Activated CD8-positive, alpha-beta memory T cell treated with anti-CD3 and anti-CD28 coated beads for 4 hours (primary cell): ENCODE measurements around the gene ZNF726.
"Not testable (repeated sequence)": the region's sequence is repeated elsewhere in the genome, so short reads cannot be mapped to it uniquely, and the experiment has no call there.

Experiments used
- DNase-seq, 2 donors: peaks; one replicate each; pipeline ENCODE4 v3.0.0-alpha.2; 2020; ENCODE audit warnings: low read depth in 2 of 2

The ZNF726 gene

DNA sequence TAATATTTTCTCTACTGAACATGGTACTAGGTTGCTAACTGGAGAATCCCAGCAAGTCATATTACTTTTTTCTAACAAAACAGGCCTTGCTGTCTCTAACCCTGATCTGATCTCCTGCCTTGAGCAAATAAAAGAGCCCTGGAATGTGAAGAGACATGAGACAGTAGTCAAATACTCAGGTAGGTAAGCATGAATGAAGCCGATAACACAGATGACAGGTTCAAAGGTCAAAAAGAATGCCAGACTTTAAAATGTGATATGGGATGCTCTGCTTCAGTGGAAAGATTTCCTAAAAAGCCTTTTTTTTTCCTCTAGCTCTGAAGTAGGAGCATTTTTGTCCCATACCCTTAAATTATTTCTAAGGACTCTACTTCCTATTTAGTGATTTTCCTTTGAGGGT, 28.7 kb downstream of the ZNF726 start:
- DNase-seq, result no peak

GRCh38 chr19:23946569-23946968, 31.9 kb downstream of the ZNF726 start:
- no peak for DNase-seq

DNA sequence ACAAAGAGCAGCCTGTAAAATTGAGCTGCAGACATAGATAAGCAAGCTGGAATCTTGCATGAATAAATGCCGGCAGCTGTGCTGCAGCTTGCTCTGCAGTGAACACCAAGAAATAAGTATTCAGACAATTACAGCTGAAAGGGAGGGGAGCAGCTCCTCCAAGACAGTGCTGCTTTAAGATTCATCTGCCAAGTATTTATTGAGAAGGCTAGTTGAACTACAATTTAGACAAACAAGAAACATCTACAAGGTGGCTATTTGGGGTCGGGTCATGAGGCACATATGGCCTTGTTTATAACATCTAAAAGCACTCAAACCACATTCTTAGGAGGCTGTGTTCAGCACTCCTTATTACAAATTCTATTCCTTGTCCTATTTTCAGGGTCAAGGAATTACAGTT, 34.9 kb downstream of the ZNF726 start:
- no peak for DNase-seq

DNA sequence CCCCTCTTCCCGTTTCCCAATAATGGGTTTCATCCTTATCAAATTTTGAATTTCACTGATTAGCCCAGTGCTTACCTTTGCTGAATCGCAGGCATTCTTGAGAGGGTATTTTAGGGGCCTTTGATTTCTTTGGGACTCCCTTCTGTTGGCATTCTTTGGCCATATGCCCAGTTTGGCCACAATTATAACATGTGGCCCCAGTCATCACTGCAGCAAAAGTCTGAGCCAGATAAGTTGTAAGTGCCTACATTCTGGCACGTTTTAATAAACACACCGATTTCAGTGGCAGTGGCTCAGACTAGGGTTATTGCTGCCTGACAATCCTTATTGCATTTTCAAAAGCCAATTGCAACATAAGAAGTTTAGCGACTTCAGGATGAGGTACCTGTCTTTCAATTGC, 41.4 kb downstream of the ZNF726 start:
- DNase-seq, result no peak

DNA sequence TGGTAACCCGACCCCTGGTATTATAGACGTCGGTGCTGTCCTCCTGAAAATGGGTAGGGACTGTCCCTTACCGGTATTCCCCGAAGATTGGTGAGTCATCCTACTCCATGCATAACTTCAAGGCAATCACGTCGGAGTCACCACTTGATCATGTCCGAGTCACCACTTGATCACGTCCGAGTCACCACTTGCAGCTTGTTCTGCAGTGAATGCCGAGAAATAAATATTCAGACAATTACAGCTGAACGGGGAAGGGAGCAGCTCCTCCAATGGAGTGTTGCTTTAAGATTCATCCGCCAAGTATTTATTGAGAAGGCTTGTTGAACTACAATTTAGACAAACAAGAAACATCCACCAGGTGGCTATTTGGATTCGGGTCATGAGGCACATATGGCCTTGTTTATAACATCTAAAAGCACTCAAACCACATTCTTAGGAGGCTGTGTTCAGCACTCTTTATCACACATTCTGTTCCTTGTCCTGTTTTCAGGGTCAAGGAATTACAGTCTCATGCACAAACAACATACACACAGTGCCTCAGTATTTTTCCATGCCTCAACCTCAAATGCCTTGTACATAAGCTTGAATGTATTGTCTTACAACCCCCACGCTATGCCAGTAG, 43.1 kb downstream of the ZNF726 start:
- no peak for DNase-seq

GRCh38 chr19:23963396-23963795, 48.7 kb downstream of the ZNF726 start:
- not testable (repeated sequence) for DNase-seq

- DNase-seq, result not testable (repeated sequence)
These were observed 49.2 kb downstream of the ZNF726 start for GRCh38 chr19:23963881-23964280.

DNA sequence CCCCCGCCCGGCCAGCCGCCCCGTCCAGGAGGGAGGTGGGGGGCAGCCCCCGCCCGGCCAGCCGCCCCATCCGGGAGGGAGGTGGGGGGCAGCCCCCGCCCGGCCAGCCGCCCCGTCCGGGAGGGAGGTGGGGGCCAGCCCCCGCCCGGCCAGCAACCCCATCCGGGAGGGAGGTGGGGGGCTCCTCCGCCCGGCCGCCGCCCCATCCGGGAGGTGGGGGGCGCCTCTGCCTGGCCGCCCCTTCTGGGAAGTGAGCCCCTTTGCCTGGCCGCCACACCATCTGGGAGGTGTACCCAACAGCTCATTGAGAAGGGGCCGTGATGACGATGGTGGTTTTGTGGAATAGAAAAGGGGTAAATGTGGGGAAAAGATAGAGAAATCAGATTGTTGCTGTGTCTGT, 49.6 kb downstream of the ZNF726 start:
- not testable (repeated sequence) for DNase-seq

DNA sequence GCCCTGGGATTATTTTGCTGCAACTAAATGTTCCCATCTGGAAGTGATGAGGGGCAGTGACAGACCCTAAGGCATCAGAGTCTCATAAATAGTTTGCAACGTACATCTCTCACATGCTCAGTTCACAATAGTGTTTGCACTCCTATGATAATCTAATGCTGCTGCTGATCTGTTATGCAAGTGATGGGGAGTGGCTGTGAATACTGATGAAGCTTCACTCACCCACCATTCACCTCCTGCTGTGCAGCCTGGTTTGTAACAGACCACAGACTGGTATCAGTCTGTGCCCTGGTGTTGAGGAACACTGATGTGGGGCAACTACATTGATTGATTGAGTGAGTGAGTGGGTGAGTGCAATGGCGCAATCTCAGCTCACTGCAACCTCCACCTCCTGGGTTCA, 54.9 kb downstream of the ZNF726 start:
- no peak for DNase-seq

GRCh38 chr19:23971598-23971997, 56.9 kb downstream of the ZNF726 start:
- no peak for DNase-seq

DNA sequence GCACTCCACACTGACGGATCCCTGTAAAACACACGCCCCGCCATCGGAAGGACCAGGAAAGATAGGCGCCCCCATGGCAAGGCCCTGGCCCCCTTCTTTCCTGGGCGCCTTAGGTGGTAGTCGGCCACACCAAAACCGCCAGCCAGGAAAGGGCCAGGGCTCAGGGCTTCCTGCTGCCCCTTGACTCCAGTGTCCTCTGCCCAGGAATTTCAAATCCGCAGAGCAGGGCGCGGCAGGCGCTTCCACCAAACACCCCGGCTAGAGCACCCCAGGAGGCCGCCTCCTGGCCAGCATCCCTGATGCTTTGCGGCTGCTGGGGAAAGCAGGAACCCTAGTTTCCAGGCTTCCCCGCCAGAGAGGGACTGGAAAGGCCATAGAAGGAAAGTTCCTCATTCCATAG, 57.5 kb downstream of the ZNF726 start:
- no peak for DNase-seq

- DNase-seq, result no peak
These were observed 60.3 kb downstream of the ZNF726 start for GRCh38 chr19:23974941-23975340.

DNA sequence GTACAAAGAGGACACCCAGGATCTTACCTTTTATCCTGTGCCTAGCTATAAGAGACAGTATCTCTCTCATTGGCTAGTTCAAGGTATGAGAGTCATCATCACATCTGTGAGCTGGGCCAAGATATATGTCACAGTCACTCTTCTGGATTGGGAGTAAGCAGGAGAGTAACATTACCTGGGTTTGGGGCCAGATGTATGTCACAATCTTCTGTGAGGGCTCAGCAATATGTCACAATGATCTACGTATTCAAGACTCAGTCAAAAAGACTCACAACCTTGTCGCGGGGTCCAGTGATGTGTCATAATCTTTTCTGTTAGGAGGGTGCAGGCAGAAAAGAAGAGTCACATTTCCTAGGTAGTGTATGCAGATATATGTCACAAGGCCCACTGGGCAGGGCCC, 61.9 kb downstream of the ZNF726 start:
- not testable (repeated sequence) for DNase-seq

DNA sequence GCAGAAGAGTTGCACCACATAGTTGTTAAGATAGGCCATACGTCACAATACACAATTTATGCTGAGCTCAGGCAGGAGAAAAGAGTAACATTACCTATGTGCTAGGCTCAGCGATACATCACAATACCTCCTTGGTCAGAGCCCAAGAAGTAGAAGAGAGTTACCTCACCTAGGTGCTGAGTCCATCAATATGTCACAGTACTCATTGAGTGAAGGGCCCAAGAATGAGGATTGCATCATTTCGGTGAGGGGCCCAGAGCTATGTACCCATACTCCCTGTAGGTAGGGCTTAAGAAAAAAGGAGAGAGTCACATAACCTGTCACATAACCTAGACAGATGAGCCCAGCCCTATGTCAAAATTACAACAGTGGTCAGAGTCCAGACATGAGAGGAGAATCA, 62.6 kb downstream of the ZNF726 start:
- not testable (repeated sequence) for DNase-seq

GRCh38 chr19:23978068-23978467, 63.4 kb downstream of the ZNF726 start:
- DNase-seq, result no peak

GRCh38 chr19:23980805-23981204, 66.1 kb downstream of the ZNF726 start:
- DNase-seq, result no peak

GRCh38 chr19:23981863-23982262, 67.2 kb downstream of the ZNF726 start:
- DNase-seq, result no peak

DNA sequence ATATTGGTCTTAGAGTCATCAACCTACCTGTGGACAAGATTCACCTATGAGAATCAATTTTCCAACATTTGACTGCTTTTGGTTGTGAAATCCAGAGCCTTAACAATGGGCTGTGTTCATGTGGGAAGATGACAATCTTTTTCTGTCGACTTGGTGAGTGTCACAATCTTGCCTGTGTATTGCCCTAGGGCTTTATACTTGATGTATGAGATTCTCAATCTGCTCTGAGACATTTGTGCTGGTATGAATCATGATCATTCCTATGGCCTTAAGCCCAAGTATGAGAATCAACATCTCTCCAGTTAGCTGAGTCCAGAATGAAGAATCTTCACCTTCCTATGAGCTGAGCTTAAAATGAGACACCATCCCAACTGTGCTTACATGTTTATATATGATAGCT, 68.7 kb downstream of the ZNF726 start:
- no peak for DNase-seq
